Measurements from ENCODE around the gene KCNA5. TPM values are rescaled to one million over a fixed set of nuclear protein-coding genes. Genes with fewer than 3 reads are reported as not detected.

KCNA5 gene
- total RNA-seq (2022; extraction: Qiagen RNA extraction), result not detected in 5 replicates

DNA sequence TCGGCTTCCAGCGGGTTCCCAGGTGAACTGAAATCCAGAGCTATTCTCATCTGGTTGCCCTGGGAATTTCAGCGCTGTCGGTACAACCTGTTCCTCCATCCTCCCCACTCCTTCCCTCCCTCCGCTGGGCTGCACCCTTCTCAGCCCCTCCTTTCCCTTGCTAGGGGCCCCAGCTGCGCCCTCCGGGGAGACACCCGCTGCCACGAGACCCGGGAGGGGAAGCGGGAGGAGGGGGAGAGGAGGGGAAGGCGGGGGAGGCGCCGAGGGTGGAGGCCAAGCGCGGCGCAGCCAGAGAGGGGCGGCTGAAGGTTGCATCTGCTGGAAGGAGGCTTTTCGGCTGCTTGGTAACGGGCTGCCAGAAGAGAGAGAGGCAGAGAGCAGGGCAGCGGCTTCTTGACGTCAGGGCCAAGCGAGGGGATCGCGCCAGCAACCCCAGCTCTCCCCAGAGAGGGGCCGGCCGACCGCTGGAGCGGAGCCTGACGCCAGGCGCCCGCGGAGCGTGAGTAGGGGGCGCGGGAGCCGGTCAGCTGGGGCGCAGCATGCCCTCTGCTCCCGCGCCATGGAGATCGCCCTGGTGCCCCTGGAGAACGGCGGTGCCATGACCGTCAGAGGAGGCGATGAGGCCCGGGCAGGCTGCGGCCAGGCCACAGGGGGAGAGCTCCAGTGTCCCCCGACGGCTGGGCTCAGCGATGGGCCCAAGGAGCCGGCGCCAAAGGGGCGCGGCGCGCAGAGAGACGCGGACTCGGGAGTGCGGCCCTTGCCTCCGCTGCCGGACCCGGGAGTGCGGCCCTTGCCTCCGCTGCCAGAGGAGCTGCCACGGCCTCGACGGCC lies at the start of gene KCNA5:
Gene KCNA5 (plus strand): TSS at position 291 of the 831 bp plus-strand sequence. CDS start 269 bp downstream, at position 560.

Other genes with a start within 250 kb of the KCNA5 start
- gene KCNA1, start 134.0 kb upstream of the KCNA5 start, total RNA-seq (2022; extraction: Qiagen RNA extraction), result not detected in 5 replicates